NCI-H2107 treated with DMSO at 0.1 percent for 48 hours (cell line): ENCODE data around the gene PPL.

Experiments
- DNase-seq: peaks from one replicate; lab custom pipeline; 2025; ENCODE audit not compliant: unreplicated experiment; lab: John Stamatoyannopoulos, UW

Gene PPL

GRCh38 chr16:4870138-4870671 is 66.7 kb downstream of the PPL start:
- DNase-seq, result no peak

DNA sequence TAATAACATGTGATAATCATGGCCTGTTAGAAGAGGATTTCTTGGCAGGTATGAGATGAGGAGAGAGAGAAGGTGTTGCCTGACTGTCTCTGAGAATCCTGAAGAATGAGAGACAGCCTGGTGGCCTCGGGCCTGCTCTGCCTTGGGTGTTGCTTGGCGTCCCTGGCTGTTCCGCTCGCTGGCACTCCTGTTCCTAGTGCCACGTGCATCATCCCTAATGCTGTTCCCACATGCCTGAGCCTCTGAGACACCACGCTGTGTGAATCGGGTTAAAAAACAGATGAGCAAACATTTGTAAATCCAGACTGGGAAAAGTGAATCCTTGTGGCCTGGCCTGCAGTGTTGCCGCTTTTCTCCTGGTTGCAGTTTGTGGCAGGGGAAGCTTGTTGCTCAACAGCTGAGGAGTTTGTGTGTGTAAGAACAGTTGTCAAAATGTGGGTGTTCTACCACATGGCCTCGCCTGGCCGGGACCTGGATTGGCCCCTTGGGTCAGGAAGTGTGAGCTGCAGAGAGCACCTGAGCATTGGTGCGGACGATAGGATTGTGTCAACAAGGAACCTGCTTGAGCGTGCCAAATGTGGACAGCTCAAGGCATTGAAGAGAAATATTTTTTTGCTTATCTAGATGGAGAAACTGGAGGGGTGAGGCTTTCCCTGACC is 67.7 kb downstream of the PPL start:
- no peak for DNase-seq

GRCh38 chr16:4868535-4868934 is 68.4 kb downstream of the PPL start:
- no peak for DNase-seq

- no peak for DNase-seq
Measured at GRCh38 chr16:4868026-4868425, 68.9 kb downstream of the PPL start.

- DNase-seq, result no peak
Measured at GRCh38 chr16:4866586-4866985, 70.4 kb downstream of the PPL start.

DNA sequence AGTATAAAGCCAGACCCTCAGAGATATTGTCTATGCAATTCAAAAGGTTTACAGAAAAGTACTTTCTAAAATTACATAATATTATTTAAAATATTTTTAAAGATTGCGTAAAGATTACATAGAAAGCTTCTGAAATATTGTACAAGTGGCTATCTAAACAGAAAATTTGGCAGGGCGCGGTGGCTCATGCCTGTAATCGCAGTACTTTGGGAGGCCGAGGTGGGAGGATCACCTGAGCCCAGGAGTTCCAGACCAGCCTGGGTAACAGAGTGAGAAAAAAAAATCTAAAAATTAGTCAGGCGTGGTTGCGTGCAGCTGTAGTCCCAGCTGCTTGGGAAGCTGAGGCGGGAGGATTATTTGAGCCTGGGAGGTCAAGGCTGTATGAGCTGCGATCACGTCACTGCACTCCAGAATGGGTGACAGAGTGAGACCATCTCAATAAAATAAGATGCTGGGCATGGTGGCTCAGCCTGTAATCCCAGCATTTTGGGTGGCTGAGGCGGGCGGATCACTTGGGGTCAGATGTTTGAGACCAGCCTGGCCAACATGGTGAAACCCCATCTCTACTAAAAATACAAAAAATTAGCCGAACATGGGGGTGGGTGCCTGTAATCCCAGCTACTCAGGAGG is 71.6 kb downstream of the PPL start:
- DNase-seq, result no peak

- DNase-seq, result no peak
Measured at GRCh38 chr16:4864728-4865127, 72.2 kb downstream of the PPL start.

GRCh38 chr16:4862639-4863038 is 74.3 kb downstream of the PPL start:
- DNase-seq, result no peak

DNA sequence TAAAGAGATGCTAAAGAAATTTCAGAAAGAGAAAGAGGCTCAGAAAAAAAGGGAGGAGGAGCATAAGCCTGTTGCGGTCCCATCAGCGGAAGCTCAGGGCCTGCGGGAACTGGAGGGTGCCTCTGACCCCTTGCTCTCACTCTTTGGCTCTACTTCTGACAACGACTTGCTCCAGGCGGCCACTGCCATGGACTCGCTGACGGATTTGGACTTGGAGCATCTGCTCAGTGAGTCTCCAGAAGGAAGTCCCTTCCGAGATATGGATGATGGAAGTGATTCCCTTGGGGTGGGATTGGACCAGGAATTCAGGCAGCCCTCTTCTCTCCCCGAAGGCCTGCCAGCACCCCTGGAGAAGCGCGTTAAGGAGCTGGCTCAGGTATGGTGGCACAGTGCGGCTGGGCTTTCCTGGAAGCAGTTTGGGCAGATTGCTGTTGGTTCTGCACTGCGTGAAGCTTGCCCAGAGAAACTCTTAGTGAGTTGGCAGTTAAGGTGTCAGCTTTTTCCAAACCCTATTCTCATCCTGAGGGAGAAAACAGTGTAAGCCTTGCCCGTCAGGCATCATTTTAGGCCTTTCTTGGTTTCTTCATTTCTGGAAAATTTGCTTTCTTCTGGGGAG is 76.1 kb downstream of the PPL start:
- no peak for DNase-seq

DNA sequence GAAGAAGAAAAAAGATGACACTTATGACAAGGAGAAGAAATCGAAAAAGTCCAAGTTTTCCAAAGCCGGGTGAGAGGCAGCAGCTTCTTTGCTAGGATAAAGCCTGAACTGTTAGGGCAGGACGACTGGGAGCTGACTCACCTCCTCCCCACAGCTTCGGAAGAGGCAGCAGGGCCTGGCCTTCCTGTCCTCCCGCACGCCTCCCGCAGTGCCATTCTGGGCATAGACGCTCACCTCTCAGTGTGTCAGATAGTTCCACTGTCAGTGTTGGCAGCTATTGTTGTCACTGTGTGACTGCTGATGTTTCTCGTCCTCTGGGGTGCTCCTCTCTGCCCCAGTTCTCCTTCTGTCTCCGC is 77.1 kb downstream of the PPL start:
- no peak for DNase-seq

GRCh38 chr16:4859190-4859899 is 77.6 kb downstream of the PPL start:
- DNase-seq, result no peak

DNA sequence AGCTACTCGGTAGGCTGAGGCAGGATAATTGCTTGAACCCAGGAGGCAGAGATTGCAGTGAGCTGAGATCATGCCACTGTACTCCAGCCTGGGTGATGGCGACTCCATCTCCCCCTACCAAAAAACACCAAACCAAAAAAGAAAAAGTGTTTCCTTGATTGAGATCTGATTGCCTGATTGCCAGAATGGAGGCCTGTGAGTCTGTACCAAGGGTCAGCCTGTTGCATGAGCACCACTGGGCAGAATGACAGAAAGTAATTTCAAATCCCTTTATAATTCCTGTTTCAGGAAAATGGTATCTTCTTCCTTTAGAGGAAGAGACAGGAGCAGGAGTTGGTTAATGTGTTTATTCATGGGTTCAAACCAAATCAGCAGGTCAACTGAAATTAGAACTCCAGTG is 81.1 kb downstream of the PPL start:
- no peak for DNase-seq

DNA sequence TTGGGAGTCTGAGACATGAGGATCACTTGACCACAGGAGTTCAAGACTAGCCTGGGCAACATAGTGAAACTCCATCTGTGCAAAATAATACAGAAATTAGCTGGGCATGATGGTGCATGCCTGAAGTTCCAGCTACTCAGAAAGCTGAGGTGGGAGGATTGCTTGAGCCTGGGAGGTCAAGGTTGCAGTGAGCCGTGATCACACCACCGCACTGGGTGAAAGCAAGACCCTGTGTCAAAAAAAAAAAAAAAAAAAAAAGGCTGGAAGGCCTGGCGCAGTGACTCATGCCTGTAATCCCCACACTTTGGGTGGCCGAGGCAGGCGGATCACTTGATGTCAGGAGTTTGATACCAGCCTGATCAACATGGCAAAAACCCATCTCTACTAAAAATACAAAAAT is 81.6 kb downstream of the PPL start:
- DNase-seq, result no peak

DNA sequence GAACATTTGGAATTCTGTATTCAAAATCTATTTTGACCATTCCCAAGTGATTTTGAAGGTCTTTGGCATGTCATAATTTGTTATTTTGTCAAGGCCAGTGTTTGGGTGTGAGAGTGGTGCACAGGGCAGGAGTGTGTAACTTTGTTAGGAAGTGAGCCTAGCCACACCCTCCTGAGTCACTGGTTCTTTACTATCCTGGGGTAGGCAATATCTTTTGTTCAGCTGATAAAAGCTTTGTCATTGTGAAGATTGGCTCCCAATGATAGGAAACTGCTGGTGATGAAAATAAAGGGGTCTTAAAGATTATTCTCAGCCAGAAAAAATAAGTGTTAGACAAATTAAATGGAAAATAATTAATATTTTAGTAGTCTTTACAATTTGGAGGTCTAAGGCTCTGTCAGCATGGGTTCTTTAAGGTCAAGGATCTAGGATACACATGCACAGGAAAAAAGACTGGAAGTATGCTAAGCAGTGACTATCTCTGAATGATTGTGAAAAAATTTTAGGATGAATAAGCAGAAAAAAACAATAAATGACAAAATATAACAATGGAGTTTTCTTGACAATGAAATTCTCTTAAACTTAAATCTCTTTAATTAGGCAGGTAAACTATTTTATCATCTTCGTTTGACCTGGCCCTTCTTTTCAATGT is 84.6 kb downstream of the PPL start:
- DNase-seq, result no peak

GRCh38 chr16:4850211-4850610 is 86.7 kb downstream of the PPL start:
- no peak for DNase-seq

DNA sequence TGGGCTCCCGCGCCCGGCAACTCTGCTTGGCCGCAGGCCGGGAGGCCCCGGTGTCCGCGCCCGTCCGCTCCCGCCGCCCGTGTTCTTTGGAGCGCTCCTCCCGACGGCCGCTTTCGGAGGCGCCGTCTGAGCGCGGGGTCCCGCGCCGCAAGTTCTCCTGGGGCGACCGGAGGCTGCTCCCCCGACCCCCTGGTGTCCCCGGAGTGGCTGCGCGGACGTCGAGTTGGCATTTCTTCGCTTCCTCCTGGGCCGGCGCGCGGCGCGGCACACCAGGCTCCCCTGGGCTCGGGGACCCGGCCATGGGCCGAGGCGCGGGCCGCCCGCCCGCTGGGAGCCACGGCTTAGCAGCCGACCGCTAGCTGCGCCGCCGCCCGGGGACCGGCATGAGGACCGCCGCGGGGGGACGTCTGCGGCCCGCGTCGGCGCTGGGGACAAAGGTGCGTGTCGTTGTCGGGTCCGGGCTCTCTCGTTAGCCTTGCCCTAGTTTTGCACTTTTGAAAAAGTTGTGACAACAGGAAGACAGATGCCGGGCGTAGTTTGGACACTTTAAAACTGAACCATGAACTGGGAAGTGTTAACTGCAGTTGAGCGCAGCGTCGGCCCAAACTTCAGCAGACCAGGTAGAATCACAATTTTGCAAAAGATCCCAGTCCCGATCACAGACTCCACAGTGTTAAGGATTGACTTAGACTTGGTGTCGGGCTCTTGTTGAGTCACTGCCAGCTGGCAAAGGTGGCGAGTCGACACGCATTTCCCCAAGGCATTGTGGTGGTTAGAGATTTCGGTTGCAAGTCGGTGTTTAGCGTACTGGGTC is 89.0 kb downstream of the PPL start:
- no peak for DNase-seq

GRCh38 chr16:4846901-4847773 is 89.8 kb downstream of the PPL start, which contains the start of the genes GLYR1 and UBN1:
Gene GLYR1 (minus strand): TSS chr16:4847288. CDS start chr16:4847265, 23 bp downstream.
Gene UBN1 (plus strand): TSS chr16:4847481. CDS start chr16:4852918, 5,437 bp downstream.
- peak; percentile 87 for DNase-seq

- DNase-seq, result no peak
Measured at GRCh38 chr16:4846503-4846900, 90.4 kb downstream of the PPL start.

- DNase-seq, result no peak
Measured at GRCh38 chr16:4840984-4841383, 96.0 kb downstream of the PPL start.
